Muscle of leg (tissue), 11 donors: ENCODE measurements around the gene DLG2. TPM values are rescaled to one million over a fixed set of nuclear protein-coding genes. Genes with fewer than 3 reads are reported as not detected.

ENCODE experiments used
- DNase-seq: peaks from one replicate; pipeline ENCODE4 v3.0.0; 2013
- H3K27ac ChIP-seq: one replicate; pipeline ENCODE4 v1.5.1; 2013; ENCODE audit warnings: mild to moderate bottlenecking, low read length, control low read depth
- H3K27me3 ChIP-seq: one replicate; pipeline ENCODE4 v1.6.1; 2013; ENCODE audit warnings: low read length; ENCODE audit not compliant: control insufficient read depth, insufficient read depth
- H3K36me3 ChIP-seq: one replicate; pipeline ENCODE4 v1.6.1; 2013; ENCODE audit warnings: low read length; ENCODE audit not compliant: control insufficient read depth, insufficient read depth
- H3K4me1 ChIP-seq: one replicate; pipeline ENCODE4 v1.6.1; 2013; ENCODE audit warnings: low read length; ENCODE audit not compliant: control insufficient read depth, insufficient read depth
- H3K4me3 ChIP-seq: one replicate; pipeline ENCODE4 v1.5.1; 2013; ENCODE audit warnings: low read length, control low read depth
- H3K9me3 ChIP-seq: replicated peaks from 2 replicates; pipeline ENCODE4 v1.6.1; 2013; ENCODE audit warnings: low read depth, low read length; ENCODE audit not compliant: control insufficient read depth
- WGBS: methylation state at CpG from one replicate; pipeline ENCODE4 v1.1.5; 2013; ENCODE audit warnings: missing lambda C conversion rate; ENCODE audit not compliant: insufficient coverage; 5-methylcytosine and 5-hydroxymethylcytosine counted together
- polyA plus RNA-seq, 8 donors: library from polyadenylated mRNA; unstranded; fragments of 120-200 nt; gene quantifications; one replicate each; pipeline versions ENCODE4 v1.2.1 to v1.2.3, GENCODE V29; 2013; ENCODE audit warnings: inconsistent platforms in 1 of 8, low replicate concordance in 1 of 8; ENCODE audit not compliant: insufficient read length in 8 of 8, insufficient read depth in 1 of 8
- total RNA-seq: library from RNA; stranded (reverse); fragments of 120-200 nt; gene quantifications from one replicate; pipeline ENCODE4 v1.2.4, GENCODE V29; 2013

The DLG2 gene
- total and polyA plus RNA-seq, 9 donors = 6.4 to 19.3 (median 11.0) TPM

GRCh38 chr11:85575388-85575787, 51.8 kb downstream of the DLG2 start:
- Histone ChIP-seq H3K4me3 (no peak overlapping the region), H3K36me3 (no peaks in the 10 kb centered on the region), H3K4me1 (no peaks in the 10 kb centered on the region), H3K27ac (no peak overlapping the region), H3K9me3 (no peaks in the 10 kb centered on the region), H3K27me3 (no peaks in the 10 kb centered on the region)
- no CpG with 5 or more reads among the region's 1 CpG for WGBS
- no peak for DNase-seq

GRCh38 chr11:85572056-85572455, 55.1 kb downstream of the DLG2 start:
- Histone ChIP-seq H3K4me1 (no peaks in the 10 kb centered on the region), H3K27me3 (no peaks in the 10 kb centered on the region), H3K4me3 (no peak overlapping the region), H3K9me3 (no peaks in the 10 kb centered on the region), H3K27ac (no peak overlapping the region), H3K36me3 (no peaks in the 10 kb centered on the region)
- WGBS = no CpG with 5 or more reads among the region's 2 CpGs
- peak; percentile 48 for DNase-seq

GRCh38 chr11:85569525-85569924, 57.6 kb downstream of the DLG2 start:
- Histone ChIP-seq H3K4me3 (no peak overlapping the region), H3K27ac (no peak overlapping the region), H3K36me3 (no peaks in the 10 kb centered on the region), H3K9me3 (no peaks in the 10 kb centered on the region), H3K27me3 (no peaks in the 10 kb centered on the region), H3K4me1 (no peaks in the 10 kb centered on the region)
- WGBS = no CpG with 5 or more reads among the region's 4 CpGs
- no peak for DNase-seq

GRCh38 chr11:85558411-85558810, 68.7 kb downstream of the DLG2 start:
- H3K9me3 ChIP-seq = peaks cover 3% of the 10 kb centered on the region
- DNase-seq = no peak
- H3K4me1 ChIP-seq = no peaks in the 10 kb centered on the region
- H3K36me3 ChIP-seq = no peaks in the 10 kb centered on the region
- H3K27ac ChIP-seq = no peak overlapping the region
- H3K4me3 ChIP-seq = no peak overlapping the region
- WGBS = no CpG with 5 or more reads among the region's 2 CpGs
- H3K27me3 ChIP-seq = no peaks in the 10 kb centered on the region

- no peaks in the 10 kb centered on the region for H3K9me3 ChIP-seq
- whole genome bisulfite sequencing = no CpG with 5 or more reads among the region's 1 CpG
- no peak for DNase-seq
- H3K27me3 ChIP-seq = no peaks in the 10 kb centered on the region
- H3K4me1 ChIP-seq = no peaks in the 10 kb centered on the region
- H3K27ac ChIP-seq = no peak overlapping the region
- H3K36me3 ChIP-seq = no peaks in the 10 kb centered on the region
- H3K4me3 ChIP-seq = no peak overlapping the region
Measured at GRCh38 chr11:85551881-85552280, 75.3 kb downstream of the DLG2 start.

- Histone ChIP-seq H3K9me3 (peaks cover 5% of the 10 kb centered on the region), H3K27ac (no peak overlapping the region), H3K4me1 (peaks cover 11% of the 10 kb centered on the region), H3K36me3 (no peaks in the 10 kb centered on the region), H3K27me3 (no peaks in the 10 kb centered on the region), H3K4me3 (no peak overlapping the region)
- DNase-seq = no peak
Measured at GRCh38 chr11:85541683-85542082, 85.5 kb downstream of the DLG2 start.

- H3K27me3 ChIP-seq = no peaks in the 10 kb centered on the region
- peaks cover 11% of the 10 kb centered on the region for H3K4me1 ChIP-seq
- no peaks in the 10 kb centered on the region for H3K36me3 ChIP-seq
- peaks cover 7% of the 10 kb centered on the region for H3K9me3 ChIP-seq
- DNase-seq = peak; percentile 88
- 42% methylated on average over 3 of the region's 6 CpGs for WGBS
- H3K27ac ChIP-seq = peak overlapping the region; percentile 55
- no peak overlapping the region for H3K4me3 ChIP-seq
Measured at GRCh38 chr11:85540635-85541205, 86.4 kb downstream of the DLG2 start.

GRCh38 chr11:85540181-85540580, 87.0 kb downstream of the DLG2 start:
- no peak overlapping the region for H3K4me3 ChIP-seq
- peak; percentile 10 for DNase-seq
- 66% methylated on average over 2 of the region's 5 CpGs for WGBS
- no peaks in the 10 kb centered on the region for H3K27me3 ChIP-seq
- H3K9me3 ChIP-seq = peaks cover 7% of the 10 kb centered on the region
- H3K36me3 ChIP-seq = no peaks in the 10 kb centered on the region
- peak overlapping the region; percentile 55 for H3K27ac ChIP-seq
- peaks cover 11% of the 10 kb centered on the region for H3K4me1 ChIP-seq

GRCh38 chr11:85539740-85540139, 87.4 kb downstream of the DLG2 start:
- 80% methylated on average over 1 of the region's 3 CpGs for WGBS
- Histone ChIP-seq H3K36me3 (no peaks in the 10 kb centered on the region), H3K4me1 (peaks cover 11% of the 10 kb centered on the region), H3K4me3 (no peak overlapping the region), H3K9me3 (peaks cover 8% of the 10 kb centered on the region), H3K27me3 (no peaks in the 10 kb centered on the region), H3K27ac (peak overlapping the region; percentile 76)
- DNase-seq = no peak

- Histone ChIP-seq H3K9me3 (peaks cover 11% of the 10 kb centered on the region), H3K4me3 (no peak overlapping the region), H3K27me3 (no peaks in the 10 kb centered on the region), H3K36me3 (no peaks in the 10 kb centered on the region), H3K27ac (peak overlapping the region; percentile 76), H3K4me1 (peaks cover 11% of the 10 kb centered on the region)
- peak; percentile 68 for DNase-seq
- no CpG with 5 or more reads among the region's 1 CpG for WGBS
Measured at GRCh38 chr11:85539029-85539689, 88.0 kb downstream of the DLG2 start.
